H1 (cell line): Measurements from ENCODE around the gene ELMO1.
A peak's percentile ranks its signal among the peaks of the same experiment; 100 is the strongest.

Source experiments
- BRCA1 ChIP-seq: IDR thresholded peaks from 2 replicates; pipeline ENCODE4 v1.6.1; 2012; ENCODE audit warnings: low read depth, low read length, improper control_type of control experiment
- CBX8 ChIP-seq: fragments of 300-800, 300-1000 bp; sonication (generic); IDR thresholded peaks from 2 replicates; pipeline ENCODE4 v1.7.1; 2016; ENCODE audit warnings: low read depth, low read length, borderline replicate concordance
- CHD2 ChIP-seq: IDR thresholded peaks from 2 replicates; pipeline ENCODE4 v1.6.1; 2012; ENCODE audit warnings: low read length, improper control_type of control experiment
- GABPA ChIP-seq: IDR thresholded peaks from 2 replicates; pipeline ENCODE4 v1.6.1; 2011; ENCODE audit warnings: mild to moderate bottlenecking, low read length, moderate library complexity, borderline replicate concordance; ENCODE audit not compliant: insufficient read depth
- POLR2A ChIP-seq, 2 experiments: IDR thresholded peaks; 1 replicate in 1 of 2; 2 replicates in 1 of 2; pipeline ENCODE4 v1.6.1; 2011; ENCODE audit warnings: low read depth in 2 of 2, low read length in 2 of 2, mild to moderate bottlenecking in 2 of 2; ENCODE audit errors: control extremely low read depth in 1 of 2
- POLR2AphosphoS5 ChIP-seq: IDR thresholded peaks from 2 replicates; pipeline ENCODE4 v1.6.1; 2011; ENCODE audit warnings: low read depth, low read length
- RAD21 ChIP-seq, 2 experiments: IDR thresholded peaks in 1 of 2; conservative IDR thresholded peaks in 1 of 2; 2 replicates each; pipeline ENCODE4 v1.6.1; 2011; ENCODE audit warnings: low read depth in 2 of 2, low read length in 2 of 2, improper control_type of control experiment in 1 of 2, inconsistent platforms in 1 of 2, mild to moderate bottlenecking in 1 of 2, moderate library complexity in 1 of 2
- TCF12 ChIP-seq: IDR thresholded peaks from 2 replicates; pipeline ENCODE4 v1.6.1; 2011; ENCODE audit warnings: low read depth, mild to moderate bottlenecking, low read length
- ZNF274 ChIP-seq: IDR thresholded peaks from 2 replicates; pipeline ENCODE4 v1.7.0; 2012; ENCODE audit warnings: low read length, borderline replicate concordance; ENCODE audit errors: extremely low read depth
- TF ChIP-seq, protein P1 (sequence below), 3 experiments: IDR thresholded peaks; 1 replicate in 2 of 3; 2 replicates in 1 of 3; pipeline versions ENCODE4 v1.5.1 to v1.6.1; 2011; ENCODE audit warnings: low read length in 3 of 3, mild to moderate bottlenecking in 3 of 3, inconsistent platforms in 2 of 3, low read depth in 1 of 3, moderate library complexity in 1 of 3; ENCODE audit not compliant: insufficient read depth in 1 of 3; ENCODE audit errors: control extremely low read depth in 1 of 3

DNA sequence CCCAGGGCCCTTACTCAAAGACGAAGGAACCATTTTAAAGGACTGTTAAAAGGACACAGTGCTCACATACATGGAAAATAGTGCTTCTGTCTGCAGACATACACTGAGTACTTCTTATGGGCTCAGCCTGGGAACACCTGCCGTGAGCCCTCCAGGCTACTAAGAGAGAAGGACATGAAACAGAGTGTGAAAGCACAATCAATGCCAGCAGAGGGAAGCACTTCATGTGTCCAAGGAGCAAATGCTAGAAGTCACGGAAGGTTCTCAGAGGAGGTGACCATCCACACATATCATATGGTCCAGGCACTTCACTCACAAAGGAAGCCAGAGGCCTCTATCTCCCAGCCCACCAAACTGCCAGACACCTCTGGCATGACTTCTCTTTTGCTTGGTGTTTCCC lies 15.5 kb downstream of the ELMO1 start:
- TF ChIP-seq POLR2AphosphoS5 (no peak), BRCA1 (no peak), TCF12 (no peak), CBX8 (no peak), ZNF274 (no peak), RAD21 (IDR thresholded peaks at IDR 0.05 in 1 of 2, conservative IDR thresholded peaks at IDR 0.05 in 1 of 2; ENCODE audit: low read depth in 2 of 2, low read length in 2 of 2) (peak; percentile 36 to 50; a peak in 3 of 4 replicates), CHD2 (no peak), POLR2A (IDR thresholded peaks at IDR 0.05; ENCODE audit: control extremely low read depth in 1 of 2, low read depth in 2 of 2, low read length in 2 of 2) (no peak), GABPA (no peak)
- TF ChIP-seq, protein P1, sequence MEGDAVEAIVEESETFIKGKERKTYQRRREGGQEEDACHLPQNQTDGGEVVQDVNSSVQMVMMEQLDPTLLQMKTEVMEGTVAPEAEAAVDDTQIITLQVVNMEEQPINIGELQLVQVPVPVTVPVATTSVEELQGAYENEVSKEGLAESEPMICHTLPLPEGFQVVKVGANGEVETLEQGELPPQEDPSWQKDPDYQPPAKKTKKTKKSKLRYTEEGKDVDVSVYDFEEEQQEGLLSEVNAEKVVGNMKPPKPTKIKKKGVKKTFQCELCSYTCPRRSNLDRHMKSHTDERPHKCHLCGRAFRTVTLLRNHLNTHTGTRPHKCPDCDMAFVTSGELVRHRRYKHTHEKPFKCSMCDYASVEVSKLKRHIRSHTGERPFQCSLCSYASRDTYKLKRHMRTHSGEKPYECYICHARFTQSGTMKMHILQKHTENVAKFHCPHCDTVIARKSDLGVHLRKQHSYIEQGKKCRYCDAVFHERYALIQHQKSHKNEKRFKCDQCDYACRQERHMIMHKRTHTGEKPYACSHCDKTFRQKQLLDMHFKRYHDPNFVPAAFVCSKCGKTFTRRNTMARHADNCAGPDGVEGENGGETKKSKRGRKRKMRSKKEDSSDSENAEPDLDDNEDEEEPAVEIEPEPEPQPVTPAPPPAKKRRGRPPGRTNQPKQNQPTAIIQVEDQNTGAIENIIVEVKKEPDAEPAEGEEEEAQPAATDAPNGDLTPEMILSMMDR (IDR thresholded peaks at IDR 0.05; ENCODE audit: control extremely low read depth in 1 of 3, insufficient read depth in 1 of 3, low read depth in 1 of 3, low read length in 3 of 3): peak in 2 of 3 experiments; percentile 29 to 49; a peak in 2 of 4 replicates
